Fibroblast of skin of left quadriceps (primary cell): Measurements from ENCODE around the gene CISD2.
"Not testable (repeated sequence)": the region's sequence is repeated elsewhere in the genome, so short reads cannot be mapped to it uniquely, and the experiment has no call there.

Experiments
- DNase-seq, 2 experiments: peaks; one replicate each; pipeline ENCODE4 v3.0.0-alpha.2; 2013; ENCODE audit warnings: low read depth in 2 of 2

CISD2 gene

DNA sequence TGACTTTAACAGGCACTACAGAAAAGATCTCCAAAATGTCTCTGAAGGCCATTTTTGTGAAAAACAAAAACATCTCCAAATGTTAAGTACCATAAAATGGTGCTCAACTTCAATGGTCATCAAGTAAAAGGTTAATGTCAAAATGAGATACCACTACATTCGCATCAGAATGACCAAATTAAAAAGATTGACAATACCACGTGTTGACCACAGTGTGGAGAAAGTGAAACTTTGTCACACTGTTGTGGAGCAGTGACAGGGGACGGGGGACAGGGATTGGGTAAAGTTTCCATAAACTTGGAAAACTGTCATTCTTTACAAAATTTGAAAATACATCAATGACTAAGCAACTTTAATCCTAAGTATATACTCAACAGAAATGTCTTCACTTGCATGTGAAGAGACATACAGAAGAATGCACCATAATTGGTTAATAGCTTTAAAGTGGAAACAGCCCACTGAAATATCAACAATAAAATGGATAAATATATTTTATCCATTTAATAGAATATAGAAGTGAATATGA is 19.1 kb upstream of the CISD2 start:
- no peak for DNase-seq

DNA sequence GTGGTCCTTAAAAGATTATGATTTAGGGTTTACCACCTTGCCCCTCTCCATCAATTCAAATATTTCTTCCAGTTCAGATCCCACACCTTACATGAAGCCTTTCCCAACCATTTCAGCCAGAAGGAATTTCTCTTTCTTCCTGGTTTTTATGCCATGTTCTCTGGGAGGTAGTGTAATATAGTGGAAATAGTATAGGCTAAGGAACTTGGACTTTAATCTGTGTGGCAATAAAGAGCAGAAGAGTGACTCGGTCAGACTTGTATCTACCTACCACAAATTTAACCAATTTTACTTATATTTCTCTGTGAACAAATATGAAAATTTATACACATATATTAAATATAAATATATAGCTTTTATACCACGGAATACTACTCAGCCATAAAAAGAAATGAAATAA is 18.4 kb upstream of the CISD2 start:
- DNase-seq = no peak

DNA sequence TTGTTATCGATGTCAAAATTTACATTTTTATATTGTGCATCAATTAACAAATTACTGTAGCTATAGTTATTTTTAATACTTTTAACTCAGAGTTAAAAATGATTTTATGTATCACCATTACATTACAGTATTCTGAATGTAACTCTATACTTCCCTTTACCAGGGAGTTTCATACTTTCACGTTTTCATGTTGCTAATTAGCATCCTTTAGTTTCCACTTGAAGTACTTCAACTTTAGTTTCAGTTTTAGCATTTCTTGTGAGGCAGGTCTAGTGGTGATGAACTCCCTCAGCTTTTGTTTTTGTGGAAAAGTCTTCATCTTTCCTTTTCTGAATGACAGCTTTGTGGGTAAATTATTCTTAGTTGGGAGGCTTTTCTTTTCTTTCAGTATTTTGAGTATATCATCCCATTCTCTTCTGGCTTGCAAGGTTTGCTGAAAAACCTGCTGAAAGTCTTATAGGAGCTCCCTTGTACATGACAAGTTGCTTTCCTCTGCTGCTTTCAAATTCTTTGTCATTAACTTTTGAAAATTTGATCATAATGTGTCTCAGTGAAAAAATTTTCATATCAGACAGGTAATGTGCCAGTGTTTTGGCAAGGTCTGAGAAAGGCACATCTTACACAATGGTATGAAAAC is 9.8 kb upstream of the CISD2 start:
- no peak for DNase-seq

DNA sequence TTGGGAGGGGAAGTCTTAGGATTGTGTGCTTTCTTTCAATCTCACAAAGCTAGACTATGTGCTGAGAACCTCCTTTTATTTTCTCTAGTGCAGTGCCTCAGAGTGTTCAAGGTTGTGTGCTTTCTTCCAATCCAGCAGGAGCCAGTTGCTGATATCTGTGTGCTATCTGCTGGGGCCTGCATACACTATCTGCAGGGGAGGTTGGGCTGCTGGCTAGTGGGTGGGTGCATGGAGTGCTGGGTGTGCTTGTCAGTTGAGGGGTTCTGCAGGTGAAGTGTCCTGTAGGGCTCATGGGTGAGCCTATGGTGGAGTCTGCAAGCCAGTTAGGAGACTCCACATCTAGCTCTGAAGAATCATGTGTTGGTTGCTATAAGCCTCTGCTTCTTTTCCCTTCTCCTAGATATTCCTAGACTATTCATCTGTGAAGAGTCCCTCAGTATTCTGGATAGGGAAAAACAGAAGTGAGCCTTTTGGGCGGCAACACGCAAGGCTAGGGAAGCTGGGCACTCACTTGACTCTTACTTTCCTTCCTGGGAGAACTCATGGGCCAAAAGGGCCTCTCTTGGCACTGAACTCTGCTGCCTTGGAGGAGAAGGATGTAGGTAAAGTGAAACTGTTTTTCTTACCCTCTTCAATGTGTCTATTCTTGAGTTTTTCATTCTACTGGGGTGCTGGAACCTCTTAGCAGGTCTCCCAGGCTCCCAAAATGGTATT is 8.0 kb upstream of the CISD2 start:
- no peak for DNase-seq

DNA sequence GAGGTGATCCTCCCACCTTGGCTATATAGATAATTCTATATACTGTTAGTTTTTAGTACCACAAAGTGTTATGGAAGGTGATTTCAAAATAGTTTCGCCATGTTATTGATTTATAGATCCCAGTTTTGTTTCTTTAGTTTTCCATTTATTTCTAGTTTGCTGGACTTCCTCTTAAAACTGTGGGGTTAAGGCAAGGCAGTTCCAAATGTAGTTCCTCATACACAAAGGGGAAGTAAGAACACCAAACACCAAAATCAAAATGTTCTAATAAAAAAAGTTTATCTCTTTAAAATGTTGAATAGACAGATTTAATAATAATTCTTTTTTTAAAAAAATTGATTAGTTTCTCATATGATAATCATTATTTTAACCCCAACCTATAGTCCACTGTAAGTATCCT is 6.8 kb upstream of the CISD2 start:
- no peak for DNase-seq

DNA sequence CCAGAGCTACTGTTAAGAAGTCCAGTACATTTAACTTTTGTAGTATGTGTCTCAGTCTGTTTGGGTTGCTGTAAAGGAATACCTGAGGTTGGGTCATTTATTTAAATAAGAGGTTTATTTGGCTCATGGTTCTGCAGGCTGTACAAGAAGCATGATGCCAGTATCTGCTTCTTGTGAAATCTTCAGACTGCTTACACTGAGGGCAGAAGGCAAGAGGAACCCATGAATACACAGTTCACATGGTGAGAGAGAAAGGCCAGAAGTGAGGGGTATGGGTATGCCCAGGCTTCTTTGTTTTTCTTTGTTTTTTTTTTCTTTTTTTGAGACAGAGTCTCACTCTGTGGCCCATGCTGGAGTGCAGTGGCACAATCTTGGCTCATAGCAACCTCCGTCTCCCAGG is 6.0 kb upstream of the CISD2 start:
- DNase-seq = no peak

DNA sequence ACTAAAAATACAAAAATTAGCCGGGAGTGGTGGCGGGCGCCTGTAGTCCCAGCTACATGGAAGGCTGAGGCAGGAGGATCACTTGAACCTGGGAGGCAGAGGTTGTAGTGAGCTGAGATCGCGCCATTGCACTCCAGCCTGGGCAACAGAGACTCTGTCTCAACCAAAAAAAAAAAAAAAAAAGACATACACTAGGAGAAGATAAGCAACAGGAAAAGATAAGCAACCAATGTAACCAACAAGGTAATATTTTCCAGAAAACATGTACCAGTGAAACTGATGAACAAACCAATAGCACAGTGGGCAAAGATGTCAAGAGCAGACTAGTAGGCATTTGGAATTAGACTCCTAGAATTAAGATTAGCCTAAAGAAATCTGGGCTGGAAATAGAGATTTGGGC is 3.5 kb upstream of the CISD2 start:
- DNase-seq = not testable (repeated sequence)

DNA sequence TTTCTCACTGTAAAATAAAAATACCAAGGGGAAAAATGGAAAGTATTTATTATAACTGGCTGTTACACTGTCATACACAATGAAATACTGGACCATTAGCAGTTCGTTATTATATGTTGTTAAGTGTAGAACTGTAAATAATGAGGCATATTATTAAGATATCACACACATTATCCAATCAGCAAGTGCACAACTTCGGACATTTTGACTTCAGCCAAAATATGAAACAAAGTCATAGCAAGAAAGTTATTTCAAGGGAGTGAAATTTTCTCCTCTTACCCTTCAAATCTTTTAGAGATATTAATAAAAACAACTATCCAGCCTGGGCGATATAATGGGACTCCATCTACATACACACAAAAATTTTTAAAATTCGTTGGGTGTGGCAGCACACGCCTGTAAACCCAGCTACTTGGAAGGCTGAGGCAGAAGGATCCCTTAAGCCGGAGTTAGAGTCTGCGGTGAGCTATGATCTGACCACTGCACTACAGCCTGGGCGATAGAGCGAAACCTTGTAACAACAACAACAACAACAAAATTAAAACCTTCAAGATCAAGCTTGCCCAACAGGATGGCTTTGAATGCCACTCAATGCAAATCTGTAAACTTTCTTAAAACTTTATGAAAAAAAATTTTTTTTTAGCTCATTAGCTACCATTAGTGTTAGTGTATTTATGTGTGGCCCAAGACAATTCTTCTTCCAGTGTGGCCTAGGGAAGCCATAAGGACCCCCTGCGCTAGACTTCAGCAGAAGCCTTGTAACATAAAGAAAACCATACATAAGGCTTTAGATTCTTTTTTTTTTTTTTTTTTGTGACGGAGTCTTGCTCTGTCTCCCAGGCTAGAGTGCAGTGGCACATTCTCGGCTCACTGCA is 1.3 kb upstream of the CISD2 start:
- no peak for DNase-seq

DNA sequence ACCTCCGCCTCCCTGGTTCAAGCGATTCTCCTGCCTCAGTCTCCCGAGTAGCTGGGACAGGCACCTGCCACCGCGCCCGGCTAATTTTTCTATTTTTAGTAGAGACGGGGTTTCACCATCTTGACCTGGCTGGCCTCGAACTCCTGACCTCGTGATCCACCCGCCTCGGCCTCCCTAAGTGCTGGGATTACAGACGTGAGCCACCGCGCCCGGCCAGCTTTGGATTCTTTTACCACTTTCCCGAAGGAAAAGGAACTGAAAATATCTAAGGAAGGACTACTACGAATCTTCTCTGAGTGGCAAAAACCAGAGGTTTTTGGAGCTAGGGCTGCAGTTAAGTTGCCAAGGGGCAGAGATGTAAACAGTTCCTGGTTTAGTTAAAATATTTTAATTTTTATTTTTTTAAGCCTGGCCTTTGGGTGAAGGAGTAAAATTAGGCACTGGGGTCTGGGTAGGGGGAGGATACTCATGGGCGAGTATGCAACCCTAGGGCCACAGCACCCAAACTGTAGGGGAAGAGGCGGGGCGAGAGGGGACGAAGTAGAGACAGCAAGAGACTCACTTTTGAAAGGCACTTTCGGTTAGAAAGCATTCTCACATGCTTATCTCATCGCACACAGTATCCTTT is 525 bp upstream of the CISD2 start:
- no peak for DNase-seq

DNA sequence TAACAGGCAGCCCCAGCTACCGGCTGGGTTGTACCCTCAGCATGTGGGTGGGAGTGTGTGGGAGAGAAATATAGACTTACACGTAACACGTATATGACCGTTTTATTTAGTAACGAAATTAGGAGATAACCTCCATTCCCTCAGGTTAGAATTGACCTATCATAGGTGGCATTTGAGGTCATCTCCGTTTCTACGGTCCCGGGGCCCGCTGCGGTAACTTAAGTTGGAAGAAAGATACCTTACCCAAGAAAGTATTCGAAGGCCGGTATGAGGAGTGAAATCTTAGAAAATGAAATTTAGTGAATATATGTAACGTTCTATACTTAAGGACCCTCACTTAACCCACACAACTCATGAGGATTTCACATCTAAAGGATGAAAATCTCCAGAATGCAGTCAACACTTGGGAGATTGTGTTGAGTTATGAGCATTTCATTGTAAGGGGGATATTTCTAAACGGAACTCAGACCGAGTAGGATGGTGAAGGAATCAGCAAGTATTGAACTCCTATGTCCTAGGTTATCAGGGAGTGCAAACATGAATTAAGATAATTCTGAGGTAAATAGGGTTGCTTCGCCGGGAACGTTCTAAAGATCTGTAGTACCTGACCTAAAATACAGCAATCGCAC is 891 bp downstream of the CISD2 start:
- no peak for DNase-seq

DNA sequence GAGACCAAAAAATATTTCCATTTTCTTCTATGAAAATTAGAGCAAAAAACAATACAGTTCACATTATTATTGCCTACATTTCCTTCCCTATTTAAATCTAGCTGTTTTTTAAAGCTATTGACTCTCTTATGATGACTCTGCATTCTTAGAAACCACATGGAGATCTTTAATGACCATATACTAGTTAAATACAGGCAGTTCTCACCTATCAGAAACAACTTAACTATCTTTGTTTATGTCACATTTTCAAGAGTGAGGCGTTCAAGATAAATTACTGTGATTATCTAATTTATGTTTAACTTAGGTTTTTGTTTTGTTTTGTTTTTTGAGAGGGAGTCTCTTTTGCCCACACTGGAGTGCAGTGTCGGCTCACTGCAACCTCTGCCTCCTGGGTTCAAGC is 3.0 kb downstream of the CISD2 start:
- DNase-seq = no peak

DNA sequence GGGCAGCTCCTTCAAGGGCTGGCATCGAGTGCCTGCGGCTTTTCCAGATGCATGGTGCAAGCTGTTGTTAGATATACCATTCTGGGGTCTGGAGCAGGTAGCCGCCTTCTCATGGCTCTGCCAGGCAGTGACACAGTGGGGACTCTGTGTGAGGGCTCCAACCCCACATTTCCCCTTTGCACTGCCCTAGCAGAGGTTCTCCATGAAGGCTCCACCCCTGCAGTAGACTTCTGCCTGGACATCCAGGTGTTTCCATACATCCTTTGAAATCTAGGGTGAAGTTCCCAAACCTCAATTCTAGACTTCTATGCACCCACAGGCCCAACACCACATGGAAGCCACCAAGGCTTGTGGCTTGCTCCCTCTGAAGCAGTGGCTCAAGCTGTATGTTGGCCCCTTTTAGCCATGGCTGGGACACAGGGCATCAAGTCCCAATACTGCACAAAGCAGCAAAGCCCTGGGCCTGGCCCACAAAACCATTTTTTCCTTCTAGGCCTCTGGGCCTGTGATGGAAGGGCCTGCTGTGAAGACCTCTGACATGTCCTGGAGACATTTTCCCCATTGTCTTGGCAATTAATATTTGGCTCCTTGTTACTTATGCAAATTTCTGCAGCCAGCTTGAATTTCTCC is 8.8 kb downstream of the CISD2 start:
- DNase-seq = not testable (repeated sequence)

DNA sequence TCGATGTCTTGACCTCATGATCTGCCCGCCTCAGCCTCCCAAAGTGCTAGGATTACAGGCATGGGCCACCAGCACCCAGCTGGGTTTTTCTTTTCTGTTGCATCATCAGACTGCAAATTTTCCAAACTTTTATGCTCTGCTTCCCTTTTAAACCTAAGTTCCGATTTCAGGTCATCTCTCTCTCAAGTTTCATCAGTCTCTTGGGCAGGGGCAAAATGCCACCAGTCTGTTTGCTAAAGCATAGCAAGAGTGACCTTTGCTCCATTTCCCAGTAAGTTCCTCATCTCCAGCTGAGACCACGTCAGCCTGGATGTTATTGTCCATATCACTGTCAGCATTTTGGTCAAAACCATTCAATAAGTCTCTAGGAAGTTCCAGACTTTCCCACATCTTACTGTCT is 9.6 kb downstream of the CISD2 start:
- not testable (repeated sequence) for DNase-seq

DNA sequence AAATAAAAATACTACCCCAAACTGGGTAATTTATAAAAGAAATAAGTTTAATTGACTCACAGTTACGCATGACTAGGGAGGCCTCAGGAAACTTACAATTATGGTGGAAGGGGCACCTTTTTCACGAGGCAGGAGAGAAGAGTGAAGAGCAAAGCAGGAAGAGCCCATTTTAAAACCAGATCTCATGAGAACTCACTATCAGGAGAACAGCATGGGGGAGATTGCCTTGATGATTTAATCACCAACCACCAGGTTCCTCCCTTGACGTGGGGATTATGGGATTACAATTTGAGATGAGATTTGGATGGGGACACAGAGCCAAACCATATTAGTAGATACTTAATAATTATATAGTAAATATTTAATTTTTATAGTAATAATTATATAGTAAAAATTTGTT is 10.1 kb downstream of the CISD2 start:
- DNase-seq = no peak

DNA sequence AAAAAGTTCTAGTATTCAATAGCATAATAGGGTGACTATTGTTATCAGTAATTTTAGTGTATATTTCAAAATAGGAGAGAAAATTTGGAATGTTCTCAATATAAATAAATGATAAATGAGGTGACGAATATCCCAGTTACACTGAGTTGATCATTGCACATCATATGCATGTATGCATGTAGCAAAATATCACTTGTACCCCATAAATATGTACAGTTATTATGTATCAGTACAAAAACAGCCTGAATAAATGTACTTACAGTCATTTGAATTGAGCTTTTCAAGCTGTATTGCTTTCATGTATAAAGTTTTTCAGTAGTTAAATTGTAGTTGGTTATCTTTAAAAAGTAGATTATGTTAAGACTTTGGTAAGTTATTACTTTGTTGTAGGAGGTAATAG is 12.6 kb downstream of the CISD2 start:
- DNase-seq = no peak

DNA sequence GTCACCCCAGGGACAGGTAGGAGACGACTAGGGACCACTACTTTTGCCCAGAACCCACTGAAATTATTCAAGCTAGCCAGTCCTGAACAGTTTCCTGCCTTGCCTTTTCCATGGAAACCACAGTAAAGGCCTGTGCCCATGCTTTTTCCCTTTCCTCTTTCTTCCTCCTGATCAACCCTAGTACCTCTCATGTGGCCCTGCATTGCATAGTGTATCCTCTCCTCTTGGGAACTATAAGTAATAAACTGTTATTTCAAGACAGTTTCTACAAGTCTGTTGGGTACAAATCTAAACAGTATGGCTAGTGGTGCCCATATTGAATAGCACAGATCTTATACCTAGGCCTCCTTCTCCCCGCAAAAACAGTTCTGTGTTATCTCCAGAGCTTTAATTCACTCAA is 14.5 kb downstream of the CISD2 start:
- DNase-seq = no peak

DNA sequence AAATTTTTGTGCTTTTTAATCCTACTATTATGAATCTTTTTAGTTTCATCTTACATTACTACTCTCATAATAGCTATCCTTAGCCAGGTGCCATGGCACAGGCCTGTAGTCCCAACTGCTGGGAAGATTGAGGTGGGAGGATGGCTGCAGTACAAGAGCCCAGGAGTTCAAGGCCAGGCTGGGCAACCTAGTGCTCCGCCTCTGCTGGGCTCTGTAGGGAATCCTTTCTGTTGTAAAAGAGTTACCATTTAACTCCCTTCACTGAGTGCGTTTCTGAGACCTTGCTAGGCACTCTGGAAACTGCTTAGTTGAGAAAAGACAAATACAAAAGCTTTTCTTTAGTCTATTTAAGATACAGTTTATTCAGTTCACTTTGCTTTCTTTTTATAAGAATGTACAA is 19.8 kb downstream of the CISD2 start:
- not testable (repeated sequence) for DNase-seq

DNA sequence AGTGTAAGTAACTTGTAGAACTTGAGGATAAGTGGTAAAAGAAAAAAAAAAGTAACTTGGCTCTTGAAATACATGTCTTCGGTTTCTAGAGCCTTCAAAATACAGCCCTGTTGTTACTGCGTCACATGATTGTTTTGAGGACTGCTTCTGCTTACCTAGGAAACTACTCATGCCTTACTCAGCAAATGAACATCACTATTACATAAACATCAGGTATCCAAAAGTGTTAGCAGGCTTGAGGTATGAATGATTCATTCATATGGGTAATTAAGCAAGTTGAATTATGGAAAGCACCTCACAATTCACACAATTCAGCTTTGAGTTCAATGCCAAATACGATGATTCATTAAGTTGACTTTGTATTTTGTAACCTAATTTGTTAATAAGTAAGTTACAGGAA is 21.1 kb downstream of the CISD2 start:
- DNase-seq = not testable (repeated sequence)

DNA sequence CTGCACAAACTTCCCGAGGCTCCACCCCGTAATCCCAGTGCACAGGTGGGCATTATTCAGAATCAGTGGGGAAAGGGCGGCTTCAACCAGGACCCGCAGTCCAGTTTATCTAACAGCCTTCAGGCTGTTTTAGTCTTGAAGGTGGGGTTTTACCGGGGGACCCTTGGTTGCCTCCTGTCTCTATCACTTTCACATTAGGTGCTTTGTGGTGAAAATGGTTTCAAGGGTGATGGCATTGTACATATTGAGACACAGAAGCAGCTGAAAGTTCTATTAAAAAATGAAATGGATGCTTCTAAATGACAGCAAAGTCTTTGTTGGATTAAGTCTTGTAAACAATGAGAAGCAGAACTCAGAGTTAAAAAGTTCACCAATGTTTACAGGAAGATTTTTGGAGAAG is 27.8 kb downstream of the CISD2 start:
- DNase-seq = not testable (repeated sequence)

DNA sequence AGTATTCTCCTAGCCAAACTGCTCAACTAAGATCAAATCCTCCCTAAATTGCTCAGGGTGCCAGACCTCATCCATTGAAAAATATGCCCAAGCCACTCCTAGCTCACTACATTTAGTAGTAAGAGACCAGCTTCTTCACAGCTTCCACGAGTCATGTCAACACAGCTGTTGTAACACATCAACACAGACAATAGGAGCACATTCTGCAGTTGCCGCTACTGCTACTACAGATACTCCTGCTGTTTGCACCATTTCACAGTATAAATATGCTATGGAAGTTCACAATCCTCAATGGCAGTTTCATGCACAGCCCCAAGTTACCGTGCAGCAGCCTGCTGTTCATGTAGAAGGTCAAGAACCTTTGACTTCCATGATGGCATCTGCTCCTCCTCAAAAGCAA is 28.8 kb downstream of the CISD2 start:
- not testable (repeated sequence) for DNase-seq

DNA sequence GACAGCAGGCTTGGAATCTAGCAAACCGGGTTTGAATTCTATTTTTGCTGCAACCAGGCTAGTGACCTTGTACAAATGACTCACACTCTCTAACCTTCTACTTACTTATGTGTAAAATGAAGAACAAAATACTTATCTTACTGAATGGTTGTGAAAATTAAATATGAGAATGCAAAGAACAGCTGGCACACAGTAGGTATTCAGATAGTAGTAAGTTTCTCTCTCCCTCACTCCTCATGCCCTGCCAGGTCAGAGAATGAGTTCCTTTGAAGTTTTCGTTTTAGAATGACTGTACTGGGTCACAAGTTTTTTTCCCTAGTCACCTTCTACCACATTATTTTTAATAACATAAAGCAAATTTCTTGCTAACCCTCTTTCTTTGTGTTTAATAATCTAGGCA is 33.0 kb downstream of the CISD2 start:
- DNase-seq = no peak
